Mammary epithelial cell (primary cell): Measurements from ENCODE around the gene SHB.

Experiments used
- CTCF ChIP-seq, 2 donors: IDR thresholded peaks in 1 of 2; conservative IDR thresholded peaks in 1 of 2; 2 replicates each; pipeline ENCODE4 v1.5.1; 2011 to 2012; ENCODE audit warnings: inconsistent platforms in 2 of 2, low read length in 2 of 2, mild to moderate bottlenecking in 2 of 2, control low read depth in 1 of 2, low read depth in 1 of 2; ENCODE audit not compliant: insufficient read depth in 1 of 2; ENCODE audit errors: extremely low read depth in 1 of 2
- EZH2 ChIP-seq: IDR thresholded peaks from 2 replicates; pipeline ENCODE4 v1.6.1; 2012; ENCODE audit warnings: low read length, inconsistent platforms, borderline replicate concordance

GRCh38 chr9:38112049-38112448 is 43.0 kb upstream of the SHB start:
- TF ChIP-seq EZH2 (no peak), CTCF (conservative IDR thresholded peaks at IDR 0.05 in 1 of 2, IDR thresholded peaks at IDR 0.05 in 1 of 2; ENCODE audit: extremely low read depth in 1 of 2, insufficient read depth in 1 of 2, low read depth in 1 of 2, low read length in 2 of 2) (no peak)
